HG03571 (cell line): ENCODE measurements around the gene MIEF1.

Experiments
- ATAC-seq: cut with Tn5 transposase; IDR thresholded peaks from one replicate; pipeline ENCODE4 v1.9.1; 2021; ENCODE audit not compliant: unreplicated experiment

Gene MIEF1

GRCh38 chr22:39528080-39528661 is 26.1 kb downstream of the MIEF1 start:
- ATAC-seq: no peak

DNA sequence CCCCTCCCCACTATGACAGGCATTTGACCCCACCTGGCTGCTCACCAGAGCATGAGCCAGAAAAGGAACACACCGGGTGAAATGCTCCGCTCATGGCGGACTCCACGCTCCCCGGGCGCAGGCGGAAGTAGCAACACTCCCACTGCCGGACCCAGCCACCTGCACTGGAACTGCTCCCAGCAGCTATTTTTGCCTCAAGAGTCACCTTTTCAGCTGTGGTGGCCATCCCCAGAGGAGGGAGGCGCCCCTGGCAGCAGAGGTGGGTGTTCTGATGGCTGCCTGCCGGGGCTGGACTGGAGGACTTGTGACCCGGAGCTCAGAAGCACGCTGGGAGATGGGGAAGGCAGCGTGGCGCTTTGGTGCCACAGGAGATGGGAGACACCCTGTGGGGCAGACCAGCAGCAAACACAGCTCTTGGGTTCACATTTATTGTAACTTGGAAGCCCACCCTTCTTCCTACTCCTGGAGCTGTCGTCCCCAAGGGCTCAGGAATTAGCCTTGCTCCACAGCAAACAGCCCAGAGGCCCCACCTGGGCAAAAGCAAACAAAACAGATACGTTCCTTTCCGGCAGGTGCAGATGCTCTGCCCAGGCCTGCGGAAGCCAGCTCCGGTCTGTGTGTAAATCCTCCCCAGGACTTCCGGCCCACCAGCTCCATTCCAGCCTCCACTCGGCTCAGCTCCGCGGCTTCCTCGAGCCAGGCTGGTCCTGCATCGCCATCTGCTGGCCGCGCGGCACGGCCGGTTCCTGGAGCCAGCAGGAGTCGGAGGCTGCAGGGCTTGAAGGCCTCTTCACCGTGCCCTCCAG is 26.8 kb downstream of the MIEF1 start:
- ATAC-seq: peak; percentile 32

DNA sequence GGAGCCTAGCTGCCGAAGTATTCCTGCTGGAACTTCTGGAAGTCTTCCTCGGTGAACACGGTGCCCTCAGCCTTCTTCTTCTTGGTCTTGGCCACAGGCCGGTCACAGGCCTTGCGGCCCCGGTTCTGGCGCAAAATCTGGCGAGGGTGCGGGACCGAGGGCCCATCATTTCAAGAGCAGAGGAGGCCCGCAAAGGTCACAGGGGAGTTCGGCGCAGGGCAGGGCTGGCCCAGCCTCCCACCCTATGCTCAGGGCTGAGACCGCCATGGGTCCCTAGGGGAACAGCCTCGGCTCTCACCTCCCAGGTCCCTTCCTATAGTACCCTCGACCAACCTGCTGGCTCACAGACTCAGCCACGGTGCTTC is 27.4 kb downstream of the MIEF1 start:
- no peak for ATAC-seq

DNA sequence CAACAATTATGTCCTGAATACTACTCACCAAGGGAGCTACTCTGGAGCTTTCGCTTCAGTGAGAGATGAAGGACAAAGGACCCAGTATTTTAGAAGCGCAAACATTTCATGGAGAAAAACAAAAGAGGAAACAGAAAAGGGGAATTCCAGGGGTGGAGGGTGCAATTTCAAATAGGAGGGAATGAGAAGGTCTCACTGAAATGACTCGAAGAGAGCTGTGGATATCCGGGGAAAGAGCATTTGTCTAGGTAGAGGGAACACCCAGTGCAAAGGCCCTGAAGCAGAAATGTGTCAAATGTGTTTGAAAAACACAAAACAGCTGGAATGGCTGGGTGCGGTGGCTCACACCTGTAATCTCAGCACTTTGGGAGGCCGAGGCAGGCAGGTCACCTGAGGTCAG is 28.0 kb downstream of the MIEF1 start:
- ATAC-seq: no peak

DNA sequence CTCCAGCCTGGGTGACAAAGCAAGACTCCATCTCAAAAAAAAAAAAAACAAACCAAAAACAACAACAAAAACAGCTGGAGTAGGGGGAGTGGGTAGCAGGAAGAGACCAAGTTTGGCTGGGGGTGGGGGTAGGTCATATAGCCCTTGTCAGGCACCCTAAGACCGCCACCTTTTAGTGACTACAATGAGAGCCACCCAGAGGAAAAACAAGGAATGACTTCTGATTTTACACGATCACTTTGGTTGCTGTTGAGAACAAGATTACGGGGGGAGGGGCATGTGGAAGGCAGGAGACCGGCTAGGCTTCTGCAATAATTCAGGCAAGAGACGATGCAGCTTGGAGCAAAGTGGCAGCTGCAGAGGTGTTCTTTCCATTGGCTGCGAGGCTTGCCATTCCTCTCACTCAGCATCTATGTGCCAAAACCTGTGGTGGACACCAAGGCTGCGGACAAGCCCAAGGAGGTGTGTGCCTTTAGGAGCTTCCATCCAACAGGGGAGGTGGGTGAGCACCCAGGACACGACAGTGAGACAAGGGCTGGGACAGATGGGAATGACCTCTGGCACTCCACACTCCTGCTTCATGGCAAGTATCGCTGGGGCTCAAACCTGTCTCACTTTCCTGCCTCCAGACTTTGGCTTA is 28.7 kb downstream of the MIEF1 start:
- no peak for ATAC-seq

- peak; percentile 59 for ATAC-seq
Measured at GRCh38 chr22:39532215-39533073, 30.4 kb downstream of the MIEF1 start, which contains the start of gene RPS19BP1. Gene RPS19BP1, minus strand, starts transcription at chr22:39532748. Its CDS starts 10 bp downstream, at chr22:39532738.

GRCh38 chr22:39534092-39534506 is 32.0 kb downstream of the MIEF1 start:
- ATAC-seq: no peak

- ATAC-seq: no peak
Measured at GRCh38 chr22:39534591-39535356, 32.7 kb downstream of the MIEF1 start.

DNA sequence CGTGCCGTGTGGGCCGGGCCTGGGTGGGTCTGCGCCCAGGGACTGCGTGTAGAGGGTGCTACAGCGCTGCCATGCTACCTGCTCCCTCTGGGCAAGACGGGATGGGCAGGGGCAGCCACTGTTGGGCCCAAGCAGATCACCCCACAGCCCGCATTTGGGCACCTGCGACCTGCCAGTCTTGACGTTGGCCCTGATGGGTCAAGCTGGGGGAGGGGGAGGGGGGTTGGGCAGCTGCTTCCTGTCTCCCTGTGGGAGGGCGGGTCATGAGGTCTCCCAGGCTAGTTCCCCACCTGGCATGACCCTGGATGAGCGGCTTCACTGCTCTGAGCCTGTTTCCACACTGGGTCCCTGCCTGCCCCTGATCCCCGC is 33.3 kb downstream of the MIEF1 start:
- no peak for ATAC-seq

DNA sequence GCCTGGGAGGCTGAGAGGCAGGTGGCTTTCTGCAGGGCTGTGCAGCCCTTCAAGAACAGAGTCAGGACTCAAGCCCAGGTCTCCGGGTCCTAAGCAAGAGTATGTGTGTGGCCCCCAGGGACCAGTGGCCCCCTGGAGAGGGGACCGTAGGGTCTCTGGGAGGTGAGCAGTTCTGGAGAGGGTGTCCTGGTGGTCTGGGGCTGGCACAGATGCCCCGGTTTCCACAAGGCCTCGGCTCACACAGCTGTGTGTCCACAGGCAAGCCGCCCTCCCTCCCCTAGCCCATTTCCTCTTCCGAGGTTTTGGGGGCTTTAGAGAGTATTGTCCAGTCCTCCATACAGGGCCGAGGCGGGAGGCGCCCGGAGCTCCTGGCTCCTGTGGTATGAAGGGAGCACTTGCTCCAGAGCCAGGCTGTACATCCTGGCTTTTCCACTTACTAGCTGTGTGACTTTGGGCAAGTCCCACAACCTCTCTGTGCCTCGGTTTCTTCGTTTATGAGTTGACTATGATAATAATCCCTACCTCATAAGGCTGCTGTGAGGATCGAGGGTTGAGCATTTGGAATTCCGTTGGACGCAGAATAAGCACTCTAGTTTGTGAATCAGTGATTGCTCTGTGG is 33.9 kb downstream of the MIEF1 start:
- ATAC-seq: no peak

DNA sequence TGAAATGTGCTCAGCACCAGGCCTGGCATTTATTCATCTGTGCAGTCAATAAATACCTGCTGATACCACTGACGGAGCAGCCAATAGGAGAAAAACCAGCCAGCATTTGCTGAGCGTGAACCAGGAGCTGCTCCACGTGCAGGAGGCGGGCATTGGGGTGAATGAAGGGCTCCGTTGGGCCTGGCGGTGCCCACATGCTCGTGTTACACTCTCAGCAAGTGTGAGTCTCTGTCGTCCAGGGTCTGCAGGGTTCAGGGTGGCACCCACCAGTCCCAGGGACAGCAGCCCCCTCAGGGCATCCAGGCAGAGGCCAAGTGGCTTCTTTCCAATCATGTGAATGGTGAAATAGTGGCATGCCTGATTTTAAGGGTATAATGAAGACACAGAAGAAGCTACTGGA is 34.6 kb downstream of the MIEF1 start:
- no peak for ATAC-seq

GRCh38 chr22:39537975-39538374 is 35.9 kb downstream of the MIEF1 start:
- ATAC-seq: no peak

- no peak for ATAC-seq
Measured at GRCh38 chr22:39543095-39543494, 41.0 kb downstream of the MIEF1 start.

GRCh38 chr22:39545386-39546365 is 43.6 kb downstream of the MIEF1 start:
- ATAC-seq: no peak

DNA sequence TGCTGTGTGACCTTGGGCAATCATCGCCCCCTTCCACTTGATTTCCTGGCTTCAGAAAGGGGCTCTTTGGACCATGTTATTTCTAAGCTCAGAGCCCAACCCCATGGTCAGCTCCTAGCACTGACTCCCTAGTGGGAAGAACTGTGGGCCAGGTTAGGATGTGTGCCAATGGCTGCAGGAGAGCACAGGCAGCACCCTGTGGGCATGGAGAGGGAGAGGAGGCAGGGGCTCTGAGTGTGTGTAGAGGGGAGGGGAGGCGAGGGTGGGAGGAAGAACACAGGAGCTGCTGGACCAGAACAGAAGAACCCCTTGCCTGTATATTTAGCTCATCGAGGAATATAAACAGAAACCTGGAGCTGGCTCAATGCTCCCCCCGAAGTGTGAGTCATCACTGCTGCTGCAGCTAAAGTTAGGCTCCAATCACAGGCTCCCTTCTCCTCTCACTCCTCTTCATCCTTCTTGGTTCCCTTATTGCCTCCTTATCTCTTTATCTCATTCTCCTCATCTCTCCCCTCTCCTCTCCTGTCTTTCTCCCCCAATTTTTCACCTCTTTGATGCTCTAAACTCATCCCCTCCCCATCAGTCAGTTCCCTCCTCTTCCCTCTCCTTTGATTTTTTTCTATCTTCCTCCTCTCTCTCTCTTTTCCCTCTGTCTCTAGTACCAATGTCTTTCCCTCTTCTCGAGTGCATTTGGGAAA is 44.9 kb downstream of the MIEF1 start:
- ATAC-seq: no peak

DNA sequence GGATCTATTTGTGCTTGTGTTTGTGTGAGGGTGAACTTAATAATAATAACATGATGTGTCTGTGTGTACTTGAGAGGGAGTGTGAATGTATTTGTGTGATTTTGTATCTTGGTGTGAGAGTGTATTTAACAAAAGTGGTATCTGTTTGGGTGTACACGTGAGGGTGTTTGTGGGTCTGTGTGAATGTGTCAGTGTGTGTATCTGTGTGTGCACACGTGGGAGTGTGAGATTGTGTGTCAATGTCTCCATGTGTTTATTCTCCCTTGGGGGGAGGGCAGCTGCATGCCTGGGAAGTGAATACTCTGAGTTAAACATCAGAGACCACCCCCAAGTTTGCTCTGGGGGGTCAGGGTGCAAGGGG is 45.5 kb downstream of the MIEF1 start:
- ATAC-seq: no peak

DNA sequence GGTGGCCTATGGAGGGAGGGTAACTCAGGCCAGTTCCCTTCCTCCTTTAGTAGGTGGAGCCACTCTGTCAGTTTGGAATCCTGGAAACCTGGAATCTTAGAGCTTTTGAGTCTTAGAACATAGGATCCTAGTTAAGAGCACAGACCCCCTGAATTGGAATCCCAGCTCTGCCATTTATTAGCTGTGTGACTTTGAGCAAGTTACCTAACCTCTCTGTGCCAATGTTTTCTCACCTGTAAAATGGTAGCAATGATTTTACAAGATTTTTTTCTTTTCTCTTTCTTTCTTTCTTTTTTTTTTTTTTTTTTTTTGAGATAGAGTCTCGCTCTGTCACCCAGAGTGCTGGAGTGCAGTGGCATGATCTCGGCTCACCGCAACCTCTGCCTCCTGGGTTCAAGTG is 51.3 kb downstream of the MIEF1 start:
- no peak for ATAC-seq

DNA sequence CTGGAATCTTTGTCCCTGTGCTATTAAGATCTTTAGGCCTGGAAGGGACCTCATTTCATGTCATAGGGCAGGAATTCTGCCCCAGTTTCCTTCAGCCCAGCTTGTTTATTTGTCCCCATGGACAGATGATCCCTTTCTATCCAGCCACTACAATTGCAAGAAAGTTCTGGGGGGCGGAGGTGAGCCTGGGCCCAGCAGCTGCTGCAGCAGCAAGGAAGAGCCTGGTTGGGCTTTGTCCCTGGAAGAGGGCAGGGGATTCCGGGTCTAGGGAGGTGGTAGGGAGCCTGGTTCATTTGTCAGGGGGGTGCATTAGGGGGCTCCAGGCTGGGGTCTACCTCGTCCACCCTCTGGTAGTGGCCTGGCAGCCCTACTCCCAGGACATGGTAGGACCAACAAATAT is 52.1 kb downstream of the MIEF1 start:
- ATAC-seq: no peak
